HepG2 (cell line): ENCODE measurements around the gene TMEM269. TPM values are rescaled to one million over a fixed set of nuclear protein-coding genes. Genes with fewer than 3 reads are reported as not detected.
A peak's percentile ranks its signal among the peaks of the same experiment; 100 is the strongest.

Experiments used
- ATAC-seq: fragments of 200-7000 bp; cut with Tn5 transposase; 3 replicates; pipeline ENCODE4 v1.9.1; 2020; ENCODE audit warnings: mild to moderate bottlenecking, moderate library complexity
- BruUV-seq: library from RNA; stranded (reverse); fragments of 400-500 nt; replicated peaks from 2 replicates; lab custom pipeline; 2021; lab: Mats Ljungman, UMichigan
- CTCF ChIA-PET: fragments of 300-600 bp; formaldehyde crosslinking; extraction: SDS; loops from one replicate; lab custom pipeline; 2021; ENCODE audit warnings: low total read pairs, inconsistent platforms, low intra/inter-chr PET ratio; lab: Yijun Ruan, JAX
- POLR2A ChIA-PET: fragments of 350-600 bp; sonication (Branson Sonifier 250); formaldehyde crosslinking; loops from one replicate; lab custom pipeline; 2020; ENCODE audit warnings: antibody characterized with exemption, inconsistent platforms; lab: Yijun Ruan, JAX
- DNase-seq: peaks from one replicate; pipeline ENCODE4 v3.0.0-alpha.2; 2015; ENCODE audit warnings: low spot score
- FAIRE-seq: peaks from 3 replicates; lab custom pipeline; 2011; peaks lifted over from hg19 to GRCh38; lab: Jason Lieb, UNC
- H2AFZ ChIP-seq: one replicate; pipeline ENCODE4 v1.6.1; 2011; ENCODE audit warnings: low read length, inconsistent platforms
- H3K27ac ChIP-seq: fragments of 300-600 bp; 3 replicates; pipeline ENCODE4 v1.8.0; 2011; ENCODE audit warnings: mixed run types, mild to moderate bottlenecking, mixed read lengths, low read length, inconsistent platforms; ENCODE audit not compliant: insufficient read depth; ENCODE audit errors: extremely low read length
- H3K27me3 ChIP-seq, 2 experiments: fragments of 200-600 bp in 1 of 2; 2 replicates in 1 of 2; 3 replicates in 1 of 2; pipeline versions ENCODE4 v1.6.0 to v1.8.0; 2011; ENCODE audit warnings: low read length in 2 of 2, mild to moderate bottlenecking in 2 of 2, moderate library complexity in 2 of 2, inconsistent platforms in 1 of 2; ENCODE audit not compliant: insufficient read depth in 2 of 2, control insufficient read depth in 1 of 2
- H3K36me3 ChIP-seq, 2 experiments: fragments of 200-600 bp in 1 of 2; replicated peaks in 1 of 2; 2 replicates in 1 of 2; 3 replicates in 1 of 2; pipeline versions ENCODE4 v1.5.1 to v1.8.0; 2011; ENCODE audit warnings: low read length in 2 of 2, inconsistent platforms in 1 of 2; ENCODE audit not compliant: insufficient read depth in 2 of 2, control insufficient read depth in 1 of 2
- H3K4me1 ChIP-seq: 2 replicates; pipeline ENCODE4 v1.5.1; 2012; ENCODE audit warnings: low read length, inconsistent platforms; ENCODE audit not compliant: insufficient read depth
- H3K4me2 ChIP-seq: 2 replicates; pipeline ENCODE4 v1.6.0; 2011; ENCODE audit warnings: low read depth, low read length, inconsistent platforms
- H3K4me3 ChIP-seq, 3 experiments: fragments of 200-600 bp in 1 of 3; sonication (generic), shearing (Covaris generic) in 1 of 3; replicated peaks in 1 of 3; 2 replicates each; pipeline ENCODE4 v1.5.1; 2011 to 2016; ENCODE audit warnings: low read length in 3 of 3, inconsistent platforms in 2 of 3, low read depth in 2 of 3, mild to moderate bottlenecking in 2 of 3, control low read depth in 1 of 3, mixed read lengths in 1 of 3; ENCODE audit not compliant: insufficient read depth in 1 of 3
- H3K79me2 ChIP-seq: one replicate; pipeline ENCODE4 v1.6.1; 2011; ENCODE audit warnings: low read length, inconsistent platforms; ENCODE audit not compliant: insufficient read depth
- H3K9ac ChIP-seq: 2 replicates; pipeline ENCODE4 v1.6.0; 2011; ENCODE audit warnings: mild to moderate bottlenecking, low read depth, low read length, inconsistent platforms; ENCODE audit not compliant: insufficient read depth
- H3K9me3 ChIP-seq: 2 replicates; pipeline ENCODE4 v1.5.1; 2012; ENCODE audit warnings: mild to moderate bottlenecking, low read length
- H4K20me1 ChIP-seq: 2 replicates; pipeline ENCODE4 v1.6.0; 2011; ENCODE audit warnings: inconsistent platforms, mild to moderate bottlenecking, low read length, moderate library complexity; ENCODE audit not compliant: insufficient read depth
- AKAP8 ChIP-seq: sonication (generic); formaldehyde crosslinking; IDR thresholded peaks from 2 replicates; pipeline ENCODE4 v1.5.1; 2020; ENCODE audit warnings: mild to moderate bottlenecking, missing genetic modification reagents
- JUNB ChIP-seq: sonication (generic); formaldehyde crosslinking; IDR thresholded peaks from 2 replicates; pipeline ENCODE4 v1.8.0; 2022; ENCODE audit warnings: missing genetic modification reagents, mild to moderate bottlenecking, borderline replicate concordance
- KDM5B ChIP-seq: sonication (generic); formaldehyde crosslinking; IDR thresholded peaks from 2 replicates; pipeline ENCODE4 v1.4.0; 2020; ENCODE audit warnings: missing genetic modification reagents, mild to moderate bottlenecking, borderline replicate concordance
- KLF16 ChIP-seq, 2 experiments: sonication (generic) in 1 of 2; formaldehyde crosslinking in 1 of 2; IDR thresholded peaks; 2 replicates each; pipeline versions ENCODE4 v1.6.1 to v1.8.0; 2016 to 2023; ENCODE audit warnings: missing genetic modification reagents in 2 of 2, missing compliant biosample characterization in 1 of 2
- ZKSCAN5 ChIP-seq: sonication (generic); formaldehyde crosslinking; IDR thresholded peaks from 2 replicates; pipeline ENCODE4 v1.5.1; 2020; ENCODE audit warnings: mild to moderate bottlenecking, missing genetic modification reagents
- ZMAT3 ChIP-seq: sonication (generic); formaldehyde crosslinking; conservative IDR thresholded peaks from 2 replicates; pipeline ENCODE4 v1.7.0; 2021; ENCODE audit warnings: missing genetic modification reagents
- ZNF24 ChIP-seq: fragments of 450-650 bp; IDR thresholded peaks from 2 replicates; pipeline ENCODE4 v1.6.1; 2017; ENCODE audit warnings: antibody characterized with exemption, mild to moderate bottlenecking
- ZNF563 ChIP-seq: sonication (generic); formaldehyde crosslinking; IDR thresholded peaks from 2 replicates; pipeline ENCODE4 v1.8.0; 2022; ENCODE audit warnings: mild to moderate bottlenecking, moderate library complexity, missing genetic modification reagents
- WGBS: methylation state at CpG from one replicate; pipeline ENCODE4 v1.1.6; 2017; ENCODE audit warnings: low lambda C conversion rate; 5-methylcytosine and 5-hydroxymethylcytosine counted together
- in situ Hi-C: cut with HindIII; loops from 2 replicates; pipeline ENCODE4 v1.10.0; 2017; ENCODE audit warnings: low pct_unique_long_range_greater_than_20kb; ENCODE audit not compliant: extremely low pct_ligation_motif_present
- intact Hi-C: fragments of 100-400 bp; cut with micrococcal nuclease; formaldehyde crosslinking; loops from one replicate; pipeline ENCODE4 v1.10.0; 2022; ENCODE audit not compliant: unreplicated experiment
- polyA plus RNA-seq, 8 experiments: library from polyadenylated mRNA; depleted of rRNA in 3 of 8; stranded (reverse) in 7 of 8; unstranded in 1 of 8; fragments of >200 nt; fragmentation: Illumina TruSeq in 4 of 8; extraction: Trizol in 4 of 8; gene quantifications; 2 replicates each; pipeline versions ENCODE4 v1.2.1 to v1.2.3, GENCODE V29; 2011 to 2016; ENCODE audit warnings: low read depth in 4 of 8, missing spikeins in 1 of 8, mixed read lengths in 1 of 8; ENCODE audit not compliant: insufficient read depth in 1 of 8
- total RNA-seq, 5 experiments: library from RNA; depleted of rRNA; stranded (reverse); fragments of >200 nt; fragmentation: Illumina TruSeq; extraction: Trizol; gene quantifications; 2 replicates each; pipeline ENCODE4 v1.2.3, GENCODE V29; 2016; ENCODE audit warnings: low read depth in 1 of 5

The TMEM269 gene
- total and polyA plus RNA-seq, 2 of the 13 experiments (the other 11 are each of a cell fraction or from before 2014, with no cell fraction given) = 0.15 to 0.21 TPM

GRCh38 chr1:42741706-42742105 lies 43.1 kb upstream of the TMEM269 start:
- ATAC-seq (no peak), DNase-seq (no peak), FAIRE-seq (no peak)
- no peaks in the 10 kb centered on the region for H3K9me3 ChIP-seq
- peak overlapping the region; percentile 49 for H3K4me2 ChIP-seq
- peak overlapping the region; percentile 22; the same call in 1 of the 2 replicates for H3K9ac ChIP-seq
- TF ChIP-seq ZKSCAN5 (CRISPR knock-in tag) = 0 out of 2 replicates have a peak, but pooled peaks have one; percentile 42
- TF ChIP-seq AKAP8 (CRISPR knock-in tag) = no peak
- TF ChIP-seq ZNF563 (CRISPR knock-in tag) = 0 out of 2 replicates have a peak, but pooled peaks have one; percentile 42
- 0 out of 2 replicates have a peak, but pooled peaks have one; percentile 34 for TF ChIP-seq KDM5B (CRISPR knock-in tag)
- TF ChIP-seq, all 625 proteins: peak for 3
- Histone ChIP-seq H3K27ac (no peak overlapping the region), H2AFZ (no peak overlapping the region), H3K4me3 (peak overlapping the region in 1 of 3 experiments; percentile 47; a peak in 1 of 6 replicates), H3K27me3 (no peaks in the 10 kb centered on the region), H4K20me1 (no peaks in the 10 kb centered on the region), H3K79me2 (no peaks in the 10 kb centered on the region), H3K36me3 (peaks cover 3 to 9% of the 10 kb centered on the region in 2 experiments; a peak in 3 of 5 replicates), H3K4me1 (peaks cover 56% of the 10 kb centered on the region)
- CTCF ChIA-PET = no interaction called here
- POLR2A ChIA-PET = interaction anchor here (3.6 kb wide), 1 partner anchor 25 kb away, joined by 28 read pairs; the partner anchor contains the start of genes C1orf50 and P3H1
- intact Hi-C loops = loop anchor here (5.0 to 10.0 kb wide), 2 partner anchors 164 to 407 kb away; partner anchors contain the start of gene FOXJ3
- in situ Hi-C loops = loop anchor here (10.0 to 25.0 kb wide), 2 partner anchors 404 to 597 kb away; partner anchors contain the start of gene FOXJ3
- 79% methylated on average over 3 of the region's 4 CpGs for WGBS
- BruUV-seq = no TSS peak

DNA sequence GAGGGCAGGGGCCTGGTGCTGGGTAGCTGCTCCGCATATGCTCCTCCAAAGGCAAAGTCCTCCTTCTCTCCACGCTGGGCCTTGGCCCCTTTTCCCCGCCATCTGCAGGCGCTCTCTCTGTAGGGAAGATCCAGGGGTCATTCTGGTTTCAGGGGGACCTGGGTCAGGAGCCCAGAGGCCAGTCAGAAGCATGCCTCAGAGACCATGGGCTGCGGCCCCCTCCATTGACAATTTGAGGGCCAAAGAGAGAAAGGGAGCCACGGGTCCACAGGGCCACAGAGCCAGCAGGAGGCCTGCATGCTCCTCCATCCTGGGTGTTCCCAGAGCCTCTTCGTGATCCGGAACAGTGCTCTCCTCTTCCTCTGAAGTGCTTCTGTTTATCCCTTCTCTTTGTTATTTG lies 42.6 kb upstream of the TMEM269 start:
- Histone ChIP-seq H3K9me3 (no peaks in the 10 kb centered on the region), H2AFZ (no peak overlapping the region), H3K79me2 (no peaks in the 10 kb centered on the region), H3K27me3 (no peaks in the 10 kb centered on the region), H3K4me2 (peak overlapping the region; percentile 49; the same call in 1 of the 2 replicates), H3K36me3 (peaks cover 5 to 12% of the 10 kb centered on the region in 2 experiments; a peak in 3 of 5 replicates), H3K4me1 (peaks cover 56% of the 10 kb centered on the region), H4K20me1 (no peaks in the 10 kb centered on the region), H3K9ac (no peak overlapping the region), H3K27ac (no peak overlapping the region), H3K4me3 (peak overlapping the region in 1 of 3 experiments; percentile 23; a peak in 1 of 6 replicates)
- FAIRE-seq (no peak), ATAC-seq (no peak), DNase-seq (no peak)
- in situ Hi-C loops (loop anchor here (10.0 to 25.0 kb wide), 2 partner anchors 405 to 597 kb away; partner anchors contain the start of gene FOXJ3), intact Hi-C loops (loop anchor here (5.0 to 10.0 kb wide), 2 partner anchors 165 to 407 kb away; partner anchors contain the start of gene FOXJ3)
- BruUV-seq = no TSS peak
- POLR2A ChIA-PET = interaction anchor here (0.9 to 3.6 kb wide), 2 partner anchors 25 kb away, joined by 3 to 28 read pairs; partner anchors contain the start of genes C1orf50 and P3H1
- WGBS = 26% methylated on average over 4 of the region's 8 CpGs
- CTCF ChIA-PET = no interaction called here
- TF ChIP-seq ZNF24 = no peak
- no peak for TF ChIP-seq ZMAT3 (CRISPR knock-in tag)
- TF ChIP-seq KLF16 (CRISPR knock-in tag; IDR thresholded peaks at IDR 0.05) = no peak
- no peak for TF ChIP-seq JUNB
